Panc1 (cell line): ENCODE results near the gene RAPGEF1. TPM values are rescaled to one million over a fixed set of nuclear protein-coding genes. Genes with fewer than 3 reads are reported as not detected.

Experiments used
- ATAC-seq: fragments of 200-7000 bp; cut with Tn5 transposase; 2 replicates; pipeline ENCODE4 v1.9.1; 2020; ENCODE audit warnings: mild to moderate bottlenecking, moderate library complexity
- BruUV-seq: library from RNA; stranded (reverse); fragments of 400-500 nt; replicated peaks from 2 replicates; lab custom pipeline; 2021; lab: Mats Ljungman, UMichigan
- CTCF ChIA-PET: fragments of 300-600 bp; sonication (Branson Sonifier 250); formaldehyde crosslinking; loops from one replicate; lab custom pipeline; 2022; ENCODE audit warnings: antibody characterized with exemption; lab: Charles Lee
- POLR2A ChIA-PET: fragments of 300-600 bp; sonication (Branson Sonifier 250); formaldehyde crosslinking; loops from one replicate; lab custom pipeline; 2022; ENCODE audit warnings: antibody characterized with exemption; lab: Charles Lee
- DNase-seq: peaks from one replicate; pipeline ENCODE4 v3.0.0-alpha.2; 2010; ENCODE audit warnings: low read depth, low spot score
- H3K27ac ChIP-seq: 2 replicates; pipeline ENCODE4 v1.5.1; 2011; ENCODE audit warnings: mild to moderate bottlenecking, low read length, inconsistent platforms
- H3K27me3 ChIP-seq: fragments of 200-500 bp; sonication (Bioruptor generic); 2 replicates; pipeline ENCODE4 v1.6.0; 2014; ENCODE audit warnings: low read length, inconsistent platforms; ENCODE audit not compliant: control insufficient read depth, insufficient read depth
- H3K36me3 ChIP-seq: fragments of 200-500 bp; sonication (Bioruptor generic); 2 replicates; pipeline ENCODE4 v1.5.1; 2014; ENCODE audit warnings: inconsistent platforms, mild to moderate bottlenecking, low read length, moderate library complexity; ENCODE audit not compliant: control insufficient read depth, insufficient read depth
- H3K4me1 ChIP-seq: 2 replicates; pipeline ENCODE4 v1.5.1; 2011; ENCODE audit warnings: inconsistent platforms, mild to moderate bottlenecking, low read length, moderate library complexity; ENCODE audit not compliant: control insufficient read depth, insufficient read depth
- H3K4me3 ChIP-seq, 2 experiments: 2 replicates each; pipeline ENCODE4 v1.5.1; 2011 to 2012; ENCODE audit warnings: low read depth in 2 of 2, low read length in 2 of 2, mild to moderate bottlenecking in 2 of 2, inconsistent platforms in 1 of 2, moderate library complexity in 1 of 2
- H3K9me3 ChIP-seq: fragments of 200-500 bp; sonication (Bioruptor generic); 2 replicates; pipeline ENCODE4 v1.5.1; 2014; ENCODE audit warnings: low read depth, mild to moderate bottlenecking, inconsistent platforms, low read length, moderate library complexity; ENCODE audit not compliant: control insufficient read depth, insufficient read depth
- CTCF ChIP-seq: fragments of 450-650 bp; IDR thresholded peaks from 2 replicates; pipeline ENCODE4 v1.5.1; 2017; ENCODE audit warnings: mild to moderate bottlenecking
- POLR2AphosphoS5 ChIP-seq: IDR thresholded peaks from 2 replicates; pipeline ENCODE4 v1.6.1; 2012; ENCODE audit warnings: mild to moderate bottlenecking, low read depth, low read length, moderate library complexity
- REST ChIP-seq, 2 experiments: IDR thresholded peaks; 2 replicates each; pipeline ENCODE4 v1.6.1; 2011 to 2012; ENCODE audit warnings: low read depth in 2 of 2, control low read depth in 1 of 2, low read length in 1 of 2, mild to moderate bottlenecking in 1 of 2, moderate library complexity in 1 of 2; ENCODE audit not compliant: insufficient read depth in 1 of 2
- SIN3A ChIP-seq: IDR thresholded peaks from 2 replicates; pipeline ENCODE4 v1.6.1; 2012; ENCODE audit warnings: low read depth, mild to moderate bottlenecking, low read length, moderate library complexity, borderline replicate concordance; ENCODE audit not compliant: insufficient read depth
- TCF7L2 ChIP-seq: IDR thresholded peaks from 2 replicates; pipeline ENCODE4 v1.6.1; 2011; ENCODE audit warnings: mild to moderate bottlenecking, low read depth, low read length, inconsistent platforms
- in situ Hi-C: cut with HindIII; loops from 2 replicates; pipeline ENCODE4 v1.10.0; 2016; ENCODE audit warnings: low sequenced_read_pairs, low pct_unique_long_range_greater_than_20kb
- intact Hi-C: fragments of 100-400 bp; cut with micrococcal nuclease; formaldehyde crosslinking; loops from one replicate; pipeline ENCODE4 v1.10.0; 2022; ENCODE audit not compliant: unreplicated experiment
- total RNA-seq: library from RNA; stranded (reverse); gene quantifications from one replicate; pipeline ENCODE4 v1.2.1, GENCODE V29; 2021; ENCODE audit not compliant: unreplicated experiment

Gene RAPGEF1
- total RNA-seq, 1 experiment from 2014 or later: 86.8 TPM

- no peaks in the 10 kb centered on the region for H3K36me3 ChIP-seq
- ChIA-PET CTCF (interaction anchor here (1.0 kb wide), 1 partner anchor 16 kb away, joined by 3 read pairs; no protein-coding TSS in a partner anchor), POLR2A (interaction anchor here (0.5 to 0.7 kb wide), 2 partner anchors 54 to 127 kb away, joined by 4 to 5 read pairs; no protein-coding TSS in a partner anchor)
- H3K9me3 ChIP-seq: no peaks in the 10 kb centered on the region
- no peaks in the 10 kb centered on the region for H3K27me3 ChIP-seq
- in situ Hi-C loops (no loop called here), intact Hi-C loops (loop anchor here (10.0 kb wide), 1 partner anchor 57 kb away; no protein-coding TSS in a partner anchor)
- DNase-seq: no peak
- H3K4me1 ChIP-seq: peaks cover 87% of the 10 kb centered on the region
- H3K4me3 ChIP-seq: no peak overlapping the region
- no peak for ATAC-seq
- BruUV-seq: no TSS peak
- TF ChIP-seq CTCF (no peak), TCF7L2 (no peak), REST (IDR thresholded peaks at IDR 0.05; ENCODE audit: insufficient read depth in 1 of 2, low read depth in 2 of 2, low read length in 1 of 2) (no peak), POLR2AphosphoS5 (no peak), SIN3A (no peak)
- H3K27ac ChIP-seq: peak overlapping the region; percentile 81
These were observed 7.8 kb downstream of the RAPGEF1 start for GRCh38 chr9:131732061-131732526.

GRCh38 chr9:131731644-131732043 is 8.2 kb downstream of the RAPGEF1 start:
- H3K27ac ChIP-seq: peak overlapping the region; percentile 81
- DNase-seq (no peak), ATAC-seq (no peak)
- ChIA-PET POLR2A (interaction anchor here (0.5 kb wide), 1 partner anchor 126 kb away, joined by 4 read pairs; no protein-coding TSS in a partner anchor), CTCF (interaction anchor here (1.0 kb wide), 1 partner anchor 15 kb away, joined by 3 read pairs; no protein-coding TSS in a partner anchor)
- in situ Hi-C loops (no loop called here), intact Hi-C loops (loop anchor here (10.0 kb wide), 1 partner anchor 57 kb away; no protein-coding TSS in a partner anchor)
- H3K9me3 ChIP-seq: no peaks in the 10 kb centered on the region
- TF ChIP-seq SIN3A (no peak), REST (IDR thresholded peaks at IDR 0.05; ENCODE audit: insufficient read depth in 1 of 2, low read depth in 2 of 2, low read length in 1 of 2) (no peak), POLR2AphosphoS5 (no peak), CTCF (no peak), TCF7L2 (no peak)
- H3K4me1 ChIP-seq: peaks cover 84% of the 10 kb centered on the region
- H3K4me3 ChIP-seq: no peak overlapping the region
- H3K27me3 ChIP-seq: no peaks in the 10 kb centered on the region
- BruUV-seq: no TSS peak
- no peaks in the 10 kb centered on the region for H3K36me3 ChIP-seq
